H1 (cell line): ENCODE measurements around the gene PTCH1. TPM values are rescaled to one million over a fixed set of nuclear protein-coding genes. Genes with fewer than 3 reads are reported as not detected.

Experiments used
- CTCF ChIA-PET: fragments of 300-600 bp; sonication (Branson Sonifier 250); formaldehyde crosslinking; loops from one replicate; lab custom pipeline; 2021; ENCODE audit not compliant: partially characterized antibody; lab: Charles Lee
- POLR2A ChIA-PET: fragments of 300-600 bp; sonication (Branson Sonifier 250); formaldehyde crosslinking; loops from one replicate; lab custom pipeline; 2021; ENCODE audit warnings: inconsistent platforms; ENCODE audit not compliant: partially characterized antibody; lab: Charles Lee
- DNase-seq, 2 experiments: peaks; one replicate each; pipeline versions ENCODE4 v3.0.0 to v3.0.0-alpha.2; 2010 to 2022; ENCODE audit warnings: low spot score in 2 of 2, low read depth in 1 of 2, mixed read lengths in 1 of 2
- FAIRE-seq: peaks from 2 replicates; lab custom pipeline; 2011; peaks lifted over from hg19 to GRCh38; lab: Jason Lieb, UNC
- H2AFZ ChIP-seq: 2 replicates; pipeline ENCODE4 v1.8.1; 2012; ENCODE audit warnings: low read length, inconsistent platforms
- H2AK5ac ChIP-seq: 2 replicates; pipeline ENCODE4 v1.6.1; 2013; ENCODE audit warnings: low read depth, low read length
- H2BK120ac ChIP-seq: replicated peaks from 2 replicates; pipeline ENCODE3; 2013; ENCODE audit warnings: low read depth, low read length, inconsistent platforms
- H2BK12ac ChIP-seq: 2 replicates; pipeline ENCODE4 v1.6.1; 2013; ENCODE audit warnings: low read depth, low read length
- H2BK15ac ChIP-seq: 2 replicates; pipeline ENCODE4 v1.6.1; 2013; ENCODE audit warnings: low read length
- H2BK20ac ChIP-seq: 2 replicates; pipeline ENCODE4 v1.6.1; 2013; ENCODE audit warnings: low read length
- H2BK5ac ChIP-seq: 2 replicates; pipeline ENCODE4 v1.6.1; 2013; ENCODE audit warnings: low read depth, low read length
- H3K14ac ChIP-seq: 2 replicates; pipeline ENCODE4 v1.6.1; 2013; ENCODE audit warnings: inconsistent platforms; ENCODE audit not compliant: insufficient read length
- H3K18ac ChIP-seq: 2 replicates; pipeline ENCODE4 v1.6.1; 2013; ENCODE audit warnings: low read length; ENCODE audit errors: extremely low read depth
- H3K23ac ChIP-seq: 2 replicates; pipeline ENCODE4 v1.6.1; 2013; ENCODE audit warnings: inconsistent platforms; ENCODE audit not compliant: insufficient read length
- H3K23me2 ChIP-seq: 2 replicates; pipeline ENCODE4 v1.6.1; 2013; ENCODE audit warnings: low read depth, low read length
- H3K27ac ChIP-seq: 2 replicates; pipeline ENCODE4 v1.6.1; 2011; ENCODE audit warnings: low read depth, low read length, inconsistent platforms
- H3K27me3 ChIP-seq, 4 experiments: replicated peaks in 1 of 4; 1 replicate in 1 of 4; 2 replicates in 3 of 4; pipeline versions ENCODE4 v1.6.1 to v1.8.1; 2011 to 2013; ENCODE audit warnings: low read length in 3 of 4, mild to moderate bottlenecking in 3 of 4, inconsistent platforms in 2 of 4, mixed read lengths in 2 of 4, moderate library complexity in 1 of 4; ENCODE audit not compliant: control insufficient read depth in 3 of 4, insufficient read depth in 3 of 4; ENCODE audit errors: extremely low read depth in 1 of 4
- H3K36me3 ChIP-seq, 4 experiments: 2 replicates each; pipeline versions ENCODE4 v1.6.1 to v1.8.1; 2011 to 2013; ENCODE audit warnings: mild to moderate bottlenecking in 4 of 4, low read length in 3 of 4, moderate library complexity in 2 of 4, control low read depth in 1 of 4, inconsistent platforms in 1 of 4; ENCODE audit not compliant: insufficient read depth in 4 of 4, control insufficient read depth in 2 of 4
- H3K4ac ChIP-seq: replicated peaks from 2 replicates; pipeline ENCODE3; 2013; ENCODE audit warnings: low read length, low read depth, mixed read lengths, inconsistent platforms; ENCODE audit not compliant: insufficient read length
- H3K4me1 ChIP-seq, 4 experiments: replicated peaks in 1 of 4; 1 replicate in 1 of 4; 2 replicates in 3 of 4; pipeline versions ENCODE4 v1.6.1 to v1.8.1; 2011 to 2013; ENCODE audit warnings: low read length in 3 of 4, inconsistent platforms in 2 of 4, mixed read lengths in 1 of 4; ENCODE audit not compliant: insufficient read depth in 4 of 4, control insufficient read depth in 3 of 4
- H3K4me2 ChIP-seq, 2 experiments: 2 replicates each; pipeline versions ENCODE4 v1.6.1 to v1.8.1; 2011 to 2013; ENCODE audit warnings: low read depth in 2 of 2, low read length in 2 of 2, control low read depth in 1 of 2, inconsistent platforms in 1 of 2, mild to moderate bottlenecking in 1 of 2; ENCODE audit not compliant: insufficient read depth in 1 of 2
- H3K4me3 ChIP-seq, 4 experiments: fragments of 200-600, 300-600 bp in 1 of 4; sonication (generic), shearing (Covaris generic), sonication (Bioruptor Twin) in 1 of 4; 2 replicates each; pipeline versions ENCODE4 v1.5.1 to v1.8.1; 2011 to 2016; ENCODE audit warnings: low read length in 4 of 4, low read depth in 3 of 4, control low read depth in 2 of 4, inconsistent platforms in 2 of 4, mild to moderate bottlenecking in 2 of 4, mixed read lengths in 1 of 4, moderate library complexity in 1 of 4; ENCODE audit not compliant: insufficient read depth in 2 of 4; ENCODE audit errors: extremely low read depth in 1 of 4
- H3K56ac ChIP-seq: replicated peaks from 2 replicates; pipeline ENCODE3; 2013; ENCODE audit warnings: low read depth, mild to moderate bottlenecking, mixed read lengths, low read length, inconsistent platforms; ENCODE audit not compliant: insufficient read length
- H3K79me1 ChIP-seq: 2 replicates; pipeline ENCODE4 v1.6.1; 2013; ENCODE audit warnings: low read depth, low read length, control low read depth
- H3K79me2 ChIP-seq, 2 experiments: 2 replicates each; pipeline versions ENCODE4 v1.6.1 to v1.8.1; 2012 to 2013; ENCODE audit warnings: low read length in 2 of 2, mild to moderate bottlenecking in 2 of 2, inconsistent platforms in 1 of 2; ENCODE audit not compliant: insufficient read depth in 2 of 2, control insufficient read depth in 1 of 2
- H3K9ac ChIP-seq, 4 experiments: replicated peaks in 1 of 4; 1 replicate in 1 of 4; 2 replicates in 3 of 4; pipeline versions ENCODE4 v1.6.1 to v1.8.1; 2011 to 2013; ENCODE audit warnings: low read depth in 3 of 4, low read length in 3 of 4, control low read depth in 2 of 4, mild to moderate bottlenecking in 2 of 4, moderate library complexity in 2 of 4, inconsistent platforms in 1 of 4; ENCODE audit errors: extremely low read depth in 1 of 4
- H3K9me3 ChIP-seq, 2 experiments: 2 replicates each; pipeline versions ENCODE4 v1.6.1 to v1.8.1; 2012 to 2013; ENCODE audit warnings: mild to moderate bottlenecking in 2 of 2, moderate library complexity in 2 of 2, control low read depth in 1 of 2, inconsistent platforms in 1 of 2, low read depth in 1 of 2, low read length in 1 of 2, mixed read lengths in 1 of 2; ENCODE audit not compliant: insufficient read depth in 2 of 2
- H4K20me1 ChIP-seq, 2 experiments: replicated peaks in 1 of 2; 2 replicates each; pipeline versions ENCODE3 to v1.8.1; 2011 to 2013; ENCODE audit warnings: inconsistent platforms in 2 of 2, low read length in 2 of 2, mild to moderate bottlenecking in 1 of 2; ENCODE audit not compliant: insufficient read depth in 2 of 2, control insufficient read depth in 1 of 2
- H4K5ac ChIP-seq: 2 replicates; pipeline ENCODE4 v1.6.1; 2013; ENCODE audit warnings: low read length, low read depth, mixed read lengths, inconsistent platforms; ENCODE audit not compliant: insufficient read length
- H4K8ac ChIP-seq: 2 replicates; pipeline ENCODE4 v1.8.0; 2013; ENCODE audit warnings: mild to moderate bottlenecking, moderate library complexity, low read length, inconsistent platforms; ENCODE audit not compliant: insufficient read depth; ENCODE audit errors: extremely low read depth
- H4K91ac ChIP-seq: replicated peaks from 2 replicates; pipeline ENCODE3; 2013; ENCODE audit warnings: low read length, mixed read lengths, inconsistent platforms; ENCODE audit not compliant: insufficient read length
- BCL11A ChIP-seq, 2 experiments: IDR thresholded peaks; one replicate each; pipeline ENCODE4 v1.6.1; 2011; ENCODE audit warnings: low read depth in 2 of 2, low read length in 2 of 2, mild to moderate bottlenecking in 2 of 2
- E2F6 ChIP-seq: IDR thresholded peaks from 2 replicates; pipeline ENCODE4 v1.6.1; 2012; ENCODE audit warnings: inconsistent platforms
- HDAC2 ChIP-seq, 2 experiments: fragments of 300-600 bp in 1 of 2; sonication (generic) in 1 of 2; IDR thresholded peaks; 2 replicates each; pipeline ENCODE4 v1.6.1; 2011 to 2012; ENCODE audit warnings: low read depth in 2 of 2, low read length in 2 of 2, mild to moderate bottlenecking in 2 of 2, moderate library complexity in 2 of 2, borderline replicate concordance in 1 of 2, inconsistent platforms in 1 of 2
- JUN ChIP-seq: IDR thresholded peaks from 2 replicates; pipeline ENCODE4 v1.6.1; 2011; ENCODE audit warnings: low read depth, mild to moderate bottlenecking, improper control_type of control experiment, low read length
- RBBP5 ChIP-seq: IDR thresholded peaks from 2 replicates; pipeline ENCODE4 v1.7.1; 2012; ENCODE audit warnings: low read depth, mild to moderate bottlenecking, inconsistent platforms, low read length, moderate library complexity, borderline replicate concordance
- SIN3A ChIP-seq, 2 experiments: IDR thresholded peaks in 1 of 2; conservative IDR thresholded peaks in 1 of 2; 2 replicates each; pipeline ENCODE4 v1.6.1; 2011 to 2012; ENCODE audit warnings: low read length in 2 of 2, improper control_type of control experiment in 1 of 2, low read depth in 1 of 2, mild to moderate bottlenecking in 1 of 2
- SP2 ChIP-seq: IDR thresholded peaks from 2 replicates; pipeline ENCODE4 v1.6.1; 2012; ENCODE audit warnings: mild to moderate bottlenecking, low read length, inconsistent platforms
- TBP ChIP-seq: IDR thresholded peaks from 2 replicates; pipeline ENCODE4 v1.6.1; 2011; ENCODE audit warnings: low read depth, low read length, improper control_type of control experiment
- WGBS, 2 experiments: shearing (Covaris generic) in 1 of 2; methylation state at CpG; one replicate each; pipeline versions ENCODE4 v1.1.6 to v1.1.7; 2013 to 2015; ENCODE audit warnings: low lambda C conversion rate in 2 of 2, mixed read lengths in 2 of 2, inconsistent platforms in 1 of 2, low coverage in 1 of 2, missing lambda C conversion rate in 1 of 2; ENCODE audit not compliant: insufficient replicate concordance in 2 of 2, insufficient coverage in 1 of 2, insufficient read length in 1 of 2; ENCODE audit errors: extremely low coverage in 1 of 2, missing lambda C conversion rate in 1 of 2; 5-methylcytosine and 5-hydroxymethylcytosine counted together
- polyA plus RNA-seq, 7 experiments: library from polyadenylated mRNA; depleted of rRNA in 3 of 7; stranded (reverse) in 5 of 7; unstranded in 2 of 7; fragments of >200 nt in 5 of 7; fragments of 200-250 nt in 2 of 7; gene quantifications; 1 replicate in 5 of 7; 2 replicates in 1 of 7; 4 replicates in 1 of 7; pipeline versions ENCODE4 v1.2.1 to v1.2.3, GENCODE V29; 2011 to 2013; ENCODE audit warnings: missing spikeins in 2 of 7, mixed read lengths in 2 of 7
- total RNA-seq: library from RNA; stranded (reverse); fragmentation: NEBNext Ultra II Directional; extraction: Animal tissue kit (Norgen Biotek cat#: 25700); gene quantifications from 2 replicates; pipeline ENCODE4 v1.2.1, GENCODE V29; 2021

PTCH1 gene
- total and polyA plus RNA-seq, 2 of the 8 experiments (the other 6 are each of a cell fraction or from before 2014, with no cell fraction given) = 6.4 to 34.1 TPM

- Histone ChIP-seq H2BK120ac (no peak overlapping the region), H3K79me2 (peaks cover 11 to 96% of the 10 kb centered on the region in 2 experiments)
Measured at GRCh38 chr9:95494022-95494415, 22.8 kb downstream of the PTCH1 start.

More at GRCh38 chr9:95494022-95494415, 22.8 kb downstream of the PTCH1 start:
- Histone ChIP-seq H2BK15ac (peak overlapping the region; percentile 77; the same call in 1 of the 2 replicates), H2BK20ac (no peak overlapping the region), H3K23ac (no peak overlapping the region), H3K27me3 (no peaks in the 10 kb centered on the region), H3K9ac (no peak overlapping the region), H3K56ac (no peak overlapping the region), H3K36me3 (peaks cover 0 to 5% (median 0%) of the 10 kb centered on the region in 4 experiments; a peak in 2 of 8 replicates), H3K4ac (no peak overlapping the region), H3K9me3 (no peaks in the 10 kb centered on the region), H2BK5ac (no peak overlapping the region), H3K14ac (no peak overlapping the region), H2AK5ac (peak overlapping the region; percentile 8; the same call in 1 of the 2 replicates), H3K23me2 (no peaks in the 10 kb centered on the region), H3K4me1 (peaks cover 8 to 29% (median 22%) of the 10 kb centered on the region in 4 experiments), H3K27ac (no peak overlapping the region), H3K79me1 (peaks cover 20% of the 10 kb centered on the region), H4K5ac (no peak overlapping the region), H3K4me2 (no peak overlapping the region), H3K18ac (no peak overlapping the region), H2BK12ac (0 out of 2 replicates have a peak overlapping the region, but pooled peaks have one; percentile 32), H4K91ac (peak overlapping the region; percentile 17), H4K8ac (0 out of 2 replicates have a peak overlapping the region, but pooled peaks have one; percentile 6), H3K4me3 (no peak overlapping the region), H4K20me1 (peaks cover 0 to 16% of the 10 kb centered on the region in 2 experiments), H2AFZ (no peak overlapping the region)
- 97% methylated on average over 20 of the region's 26 CpGs; no CpG with 5 or more reads in 1 of the 2 experiments for WGBS, 2 experiments
- DNase-seq (no peak), FAIRE-seq (no peak)
- CTCF ChIA-PET = interaction anchor here (1.5 kb wide), 1 partner anchor 9 kb away, joined by 3 read pairs; no protein-coding TSS in a partner anchor
- POLR2A ChIA-PET = interaction anchor here (2.7 kb wide), 1 partner anchor 14 kb away, joined by 16 read pairs; no protein-coding TSS in a partner anchor
- TF ChIP-seq E2F6 (no peak), TBP (no peak), BCL11A (IDR thresholded peaks at IDR 0.05; ENCODE audit: low read depth in 2 of 2, low read length in 2 of 2) (no peak), JUN (no peak), RBBP5 (no peak), SIN3A (conservative IDR thresholded peaks at IDR 0.05 in 1 of 2, IDR thresholded peaks at IDR 0.05 in 1 of 2; ENCODE audit: low read depth in 1 of 2, low read length in 2 of 2) (no peak), SP2 (no peak), HDAC2 (IDR thresholded peaks at IDR 0.05; ENCODE audit: borderline replicate concordance in 1 of 2, low read depth in 2 of 2, low read length in 2 of 2) (no peak)
